HUES64 (cell line): ENCODE measurements around the gene PBX3.

Experiments used
- H3K27ac ChIP-seq: 2 replicates; pipeline ENCODE4 v1.7.0; 2013; ENCODE audit warnings: low read depth, low read length, inconsistent platforms
- H3K27me3 ChIP-seq: 2 replicates; pipeline ENCODE4 v1.6.1; 2013; ENCODE audit warnings: mild to moderate bottlenecking, low read length; ENCODE audit not compliant: insufficient read depth
- H3K36me3 ChIP-seq: 2 replicates; pipeline ENCODE4 v1.6.1; 2013; ENCODE audit warnings: mild to moderate bottlenecking, low read length; ENCODE audit not compliant: insufficient read depth
- H3K4me1 ChIP-seq: 2 replicates; pipeline ENCODE4 v1.6.1; 2013; ENCODE audit warnings: mild to moderate bottlenecking, low read length, moderate library complexity; ENCODE audit not compliant: insufficient read depth
- H3K4me3 ChIP-seq: 2 replicates; pipeline ENCODE4 v1.5.1; 2013; ENCODE audit warnings: mild to moderate bottlenecking, low read length, moderate library complexity
- H3K9ac ChIP-seq: 2 replicates; pipeline ENCODE4 v1.6.1; 2013; ENCODE audit warnings: mild to moderate bottlenecking, low read depth, low read length
- H3K9me3 ChIP-seq: 2 replicates; pipeline ENCODE4 v1.6.1; 2013; ENCODE audit warnings: low read depth, low read length; ENCODE audit not compliant: insufficient read depth
- WGBS: fragments of 150-250, 120-280 bp; methylation state at CpG from one replicate; pipeline ENCODE4 v1.1.7; 2013; ENCODE audit warnings: missing lambda C conversion rate; 5-methylcytosine and 5-hydroxymethylcytosine counted together

PBX3 gene

DNA sequence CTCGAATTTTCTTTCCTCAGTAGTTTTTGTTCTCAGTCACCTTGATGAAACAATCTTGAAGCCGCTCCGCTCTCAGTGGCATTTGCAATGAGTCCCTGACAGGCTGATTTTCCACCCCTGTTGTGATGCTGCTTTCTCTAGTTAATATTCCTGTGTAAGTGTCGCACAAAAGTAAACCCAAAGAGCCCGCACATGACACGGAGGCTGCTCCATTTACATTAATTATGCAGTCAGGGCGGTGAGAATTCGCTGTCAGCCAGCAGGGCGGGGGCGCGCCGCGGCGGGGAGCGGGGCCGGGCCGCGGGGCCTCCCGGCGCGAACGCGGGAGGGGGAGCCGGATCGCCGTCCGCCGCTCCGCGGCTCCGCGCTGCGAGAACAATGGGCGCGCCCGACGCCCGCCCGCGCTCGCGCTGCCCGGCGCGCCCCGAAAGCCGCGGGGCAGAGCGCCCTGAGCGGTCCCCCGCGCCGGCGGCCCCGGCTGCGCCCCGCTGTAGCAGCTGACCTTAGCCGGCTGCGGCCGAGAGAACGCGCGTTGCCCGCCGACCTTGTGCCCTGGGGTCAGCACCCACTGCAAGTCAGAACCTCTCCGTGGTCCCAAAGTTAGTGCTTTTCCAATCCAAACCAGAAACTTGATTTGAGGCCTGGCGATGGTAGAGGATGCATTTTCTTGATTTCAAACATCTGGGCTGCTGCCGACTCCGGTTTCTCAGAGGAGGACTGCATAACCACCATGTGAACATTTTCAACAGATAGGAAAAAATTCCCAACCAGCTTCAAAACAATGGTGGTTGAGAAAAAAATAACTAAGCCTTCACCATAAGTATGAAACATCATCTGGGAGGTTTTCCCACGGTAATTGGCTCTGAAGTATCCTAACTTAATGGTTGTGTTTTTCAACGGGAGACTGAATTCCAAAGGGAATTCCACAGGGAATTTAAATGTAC, 142.6 kb downstream of the PBX3 start:
- Histone ChIP-seq H3K9me3 (no peaks in the 10 kb centered on the region), H3K27ac (peak overlapping the region; percentile 84; the same call in 1 of the 2 replicates), H3K36me3 (no peaks in the 10 kb centered on the region), H3K27me3 (no peaks in the 10 kb centered on the region), H3K9ac (peak overlapping the region; percentile 72), H3K4me3 (peak overlapping the region; percentile 68), H3K4me1 (peaks cover 79% of the 10 kb centered on the region)
- 2% methylated on average over 71 of the region's 71 CpGs for WGBS

DNA sequence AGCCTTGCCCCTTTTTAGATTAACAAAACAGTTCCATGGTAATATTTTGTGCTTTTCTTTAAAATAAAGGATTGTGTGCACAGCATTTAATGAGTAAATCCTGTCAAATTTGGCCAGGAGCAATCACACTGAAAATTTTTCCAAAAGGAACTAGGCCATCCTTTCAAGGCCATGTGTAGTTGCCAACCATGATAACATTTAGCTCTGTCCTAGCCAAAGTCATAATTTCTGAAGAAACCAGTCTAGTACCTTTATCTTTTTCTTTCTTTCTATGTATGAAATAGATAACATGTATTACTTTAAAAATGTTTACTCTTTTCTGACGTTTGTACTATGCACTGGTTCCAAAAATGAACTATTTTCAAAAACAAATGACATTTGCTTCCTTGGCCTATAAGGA, 143.7 kb downstream of the PBX3 start:
- Histone ChIP-seq H3K36me3 (no peaks in the 10 kb centered on the region), H3K9ac (no peak overlapping the region), H3K27me3 (no peaks in the 10 kb centered on the region), H3K27ac (no peak overlapping the region), H3K4me3 (no peak overlapping the region), H3K4me1 (peaks cover 73% of the 10 kb centered on the region), H3K9me3 (no peaks in the 10 kb centered on the region)
- WGBS: 67% methylated on average over 1 of the region's 1 CpG

DNA sequence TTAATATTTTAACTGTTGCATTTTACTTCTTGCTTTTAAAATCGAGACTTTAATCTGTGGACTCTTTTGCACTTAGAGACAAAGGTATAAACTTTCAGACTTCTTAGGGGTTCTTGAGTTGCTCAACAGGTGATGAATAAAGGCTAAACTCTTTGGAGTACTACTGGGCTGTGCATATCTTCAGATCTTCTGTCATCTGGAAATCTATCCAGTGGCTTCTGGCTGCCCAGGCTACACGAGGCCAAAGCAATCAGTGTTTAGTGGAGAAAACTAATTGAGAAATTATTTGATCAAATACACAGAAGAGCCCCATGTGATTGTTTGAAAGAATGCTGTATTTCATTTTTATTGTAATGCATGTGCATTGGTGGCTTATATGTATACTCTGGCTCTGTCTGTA, 146.1 kb downstream of the PBX3 start:
- H3K9ac ChIP-seq: no peak overlapping the region
- peaks cover 55% of the 10 kb centered on the region for H3K4me1 ChIP-seq
- no peaks in the 10 kb centered on the region for H3K9me3 ChIP-seq
- no peaks in the 10 kb centered on the region for H3K36me3 ChIP-seq
- H3K27ac ChIP-seq: no peak overlapping the region
- 88% methylated on average over 2 of the region's 2 CpGs for WGBS
- no peaks in the 10 kb centered on the region for H3K27me3 ChIP-seq
- no peak overlapping the region for H3K4me3 ChIP-seq

- no peak overlapping the region for H3K9ac ChIP-seq
- whole genome bisulfite sequencing: 89% methylated on average over 3 of the region's 3 CpGs
- H3K4me1 ChIP-seq: peaks cover 47% of the 10 kb centered on the region
- H3K27ac ChIP-seq: no peak overlapping the region
- H3K9me3 ChIP-seq: no peaks in the 10 kb centered on the region
- H3K4me3 ChIP-seq: no peak overlapping the region
- no peaks in the 10 kb centered on the region for H3K27me3 ChIP-seq
- H3K36me3 ChIP-seq: no peaks in the 10 kb centered on the region
Observed at GRCh38 chr9:125894566-125894965, 147.4 kb downstream of the PBX3 start.

- H3K4me3 ChIP-seq: no peak overlapping the region
- H3K36me3 ChIP-seq: no peaks in the 10 kb centered on the region
- no peak overlapping the region for H3K27ac ChIP-seq
- 94% methylated on average over 2 of the region's 2 CpGs for WGBS
- no peaks in the 10 kb centered on the region for H3K27me3 ChIP-seq
- H3K9ac ChIP-seq: no peak overlapping the region
- H3K9me3 ChIP-seq: no peaks in the 10 kb centered on the region
- H3K4me1 ChIP-seq: peaks cover 34% of the 10 kb centered on the region
Observed at GRCh38 chr9:125896404-125896803, 149.2 kb downstream of the PBX3 start.

DNA sequence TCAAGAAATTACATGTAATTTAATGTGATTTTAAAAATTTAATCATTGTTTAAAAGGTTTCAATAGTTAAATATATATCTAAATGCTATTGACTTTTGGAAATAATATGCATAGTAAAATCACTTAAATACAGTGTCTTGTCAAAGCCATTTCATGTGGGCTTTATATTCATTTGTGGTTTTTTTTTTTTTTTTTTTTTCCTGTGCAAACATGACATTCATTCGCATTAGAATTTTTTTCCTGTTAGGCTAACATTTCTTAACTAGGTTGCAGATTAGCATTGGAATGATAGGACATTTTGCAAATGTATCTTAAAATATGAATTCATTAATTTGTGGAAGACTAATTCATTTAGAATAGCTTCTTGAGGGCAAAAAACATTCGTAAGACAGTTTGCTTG, 149.8 kb downstream of the PBX3 start:
- peaks cover 34% of the 10 kb centered on the region for H3K4me1 ChIP-seq
- H3K27me3 ChIP-seq: no peaks in the 10 kb centered on the region
- H3K4me3 ChIP-seq: no peak overlapping the region
- WGBS: 100% methylated on average over 1 of the region's 2 CpGs
- no peaks in the 10 kb centered on the region for H3K9me3 ChIP-seq
- no peak overlapping the region for H3K9ac ChIP-seq
- H3K27ac ChIP-seq: no peak overlapping the region
- no peaks in the 10 kb centered on the region for H3K36me3 ChIP-seq

GRCh38 chr9:125897481-125897880, 150.3 kb downstream of the PBX3 start:
- Histone ChIP-seq H3K9ac (no peak overlapping the region), H3K4me3 (no peak overlapping the region), H3K27me3 (no peaks in the 10 kb centered on the region), H3K27ac (no peak overlapping the region), H3K36me3 (no peaks in the 10 kb centered on the region), H3K9me3 (no peaks in the 10 kb centered on the region), H3K4me1 (peaks cover 32% of the 10 kb centered on the region)
- WGBS: no CpG with 5 or more reads among the region's 2 CpGs

- no peaks in the 10 kb centered on the region for H3K9me3 ChIP-seq
- peaks cover 30% of the 10 kb centered on the region for H3K4me1 ChIP-seq
- H3K9ac ChIP-seq: no peak overlapping the region
- H3K27me3 ChIP-seq: no peaks in the 10 kb centered on the region
- H3K36me3 ChIP-seq: no peaks in the 10 kb centered on the region
- no peak overlapping the region for H3K27ac ChIP-seq
- no peak overlapping the region for H3K4me3 ChIP-seq
- WGBS: 88% methylated on average over 2 of the region's 3 CpGs
Observed at GRCh38 chr9:125902214-125902613, 155.0 kb downstream of the PBX3 start.

DNA sequence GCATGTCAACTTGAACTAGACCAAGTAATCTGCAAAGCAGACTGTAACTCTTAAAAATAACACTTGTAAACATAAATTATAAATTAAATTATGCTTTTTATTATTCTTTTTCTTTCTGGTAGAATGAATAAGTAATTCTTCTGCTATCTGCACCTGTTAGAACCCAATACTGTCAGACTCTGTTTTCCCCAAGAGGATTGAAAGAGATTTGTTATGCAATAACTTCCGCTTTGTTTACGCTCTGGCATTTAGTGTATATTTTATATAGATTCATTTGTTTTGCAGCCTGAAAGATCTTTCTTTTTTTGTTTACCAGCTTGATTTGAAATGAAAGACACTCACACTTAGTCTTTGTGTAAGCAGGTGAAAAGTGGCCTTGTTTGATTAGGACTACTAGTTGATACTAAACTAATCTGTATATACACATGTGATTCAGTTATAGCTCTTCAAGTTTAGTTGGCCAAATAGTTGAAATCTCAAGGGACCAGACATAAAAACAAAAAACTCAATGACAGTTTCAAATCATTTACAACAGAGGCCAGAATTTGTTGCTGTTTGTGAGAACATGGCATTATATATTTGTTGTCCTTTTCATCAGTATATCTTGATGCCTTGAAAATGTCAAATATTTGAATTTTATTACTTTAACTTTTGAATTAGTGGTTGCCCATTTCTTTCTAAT, 155.8 kb downstream of the PBX3 start:
- 100% methylated on average over 2 of the region's 2 CpGs for WGBS
- Histone ChIP-seq H3K4me1 (peaks cover 38% of the 10 kb centered on the region), H3K9ac (no peak overlapping the region), H3K36me3 (no peaks in the 10 kb centered on the region), H3K9me3 (no peaks in the 10 kb centered on the region), H3K4me3 (no peak overlapping the region), H3K27ac (no peak overlapping the region), H3K27me3 (no peaks in the 10 kb centered on the region)

DNA sequence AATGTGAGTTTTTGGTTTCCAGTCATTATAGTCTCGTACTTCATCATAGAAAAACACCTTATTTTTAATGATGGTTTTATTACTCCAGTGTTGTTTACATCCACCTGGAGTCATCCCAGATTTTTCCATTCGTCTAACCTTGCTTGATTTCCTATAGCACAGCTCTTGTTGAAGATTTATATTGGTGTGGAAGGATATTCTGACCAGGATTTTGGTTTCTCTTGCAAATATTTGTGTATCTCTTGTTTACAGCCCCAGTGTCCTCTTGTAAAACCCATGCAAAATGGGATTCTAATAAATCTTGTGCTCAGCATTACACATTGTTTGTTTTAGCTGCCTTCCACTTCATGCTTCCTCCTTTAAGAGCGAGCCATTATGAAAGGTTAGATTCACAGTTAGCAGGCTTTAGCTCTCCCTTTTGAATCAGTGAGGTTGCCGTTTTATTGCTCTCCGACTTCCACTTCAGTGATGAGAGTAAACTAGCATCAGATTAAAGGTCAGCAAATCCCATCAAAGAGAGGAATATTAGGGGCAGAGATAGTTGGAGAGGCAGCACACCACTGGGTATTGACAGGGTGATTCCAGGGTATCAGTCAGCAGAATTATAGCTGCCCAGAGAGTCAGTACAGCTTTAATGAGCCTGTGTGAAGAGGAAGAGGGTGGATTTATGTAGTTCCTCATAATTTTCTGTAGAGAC, 157.1 kb downstream of the PBX3 start:
- Histone ChIP-seq H3K27ac (no peak overlapping the region), H3K27me3 (no peaks in the 10 kb centered on the region), H3K4me1 (peaks cover 44% of the 10 kb centered on the region), H3K9ac (no peak overlapping the region), H3K9me3 (no peaks in the 10 kb centered on the region), H3K36me3 (no peaks in the 10 kb centered on the region), H3K4me3 (no peak overlapping the region)
- WGBS: 81% methylated on average over 3 of the region's 5 CpGs

GRCh38 chr9:125906144-125906543, 159.0 kb downstream of the PBX3 start:
- 96% methylated on average over 1 of the region's 1 CpG for WGBS
- H3K9ac ChIP-seq: no peak overlapping the region
- peaks cover 47% of the 10 kb centered on the region for H3K4me1 ChIP-seq
- H3K9me3 ChIP-seq: no peaks in the 10 kb centered on the region
- H3K4me3 ChIP-seq: no peak overlapping the region
- H3K27ac ChIP-seq: no peak overlapping the region
- no peaks in the 10 kb centered on the region for H3K36me3 ChIP-seq
- H3K27me3 ChIP-seq: no peaks in the 10 kb centered on the region
